COLO829 (cell line): ENCODE measurements around the gene STK10.

ENCODE experiments used
- DNase-seq: peaks from one replicate; pipeline ENCODE4 v3.0.0; 2012; ENCODE audit warnings: low spot score

The STK10 gene

DNA sequence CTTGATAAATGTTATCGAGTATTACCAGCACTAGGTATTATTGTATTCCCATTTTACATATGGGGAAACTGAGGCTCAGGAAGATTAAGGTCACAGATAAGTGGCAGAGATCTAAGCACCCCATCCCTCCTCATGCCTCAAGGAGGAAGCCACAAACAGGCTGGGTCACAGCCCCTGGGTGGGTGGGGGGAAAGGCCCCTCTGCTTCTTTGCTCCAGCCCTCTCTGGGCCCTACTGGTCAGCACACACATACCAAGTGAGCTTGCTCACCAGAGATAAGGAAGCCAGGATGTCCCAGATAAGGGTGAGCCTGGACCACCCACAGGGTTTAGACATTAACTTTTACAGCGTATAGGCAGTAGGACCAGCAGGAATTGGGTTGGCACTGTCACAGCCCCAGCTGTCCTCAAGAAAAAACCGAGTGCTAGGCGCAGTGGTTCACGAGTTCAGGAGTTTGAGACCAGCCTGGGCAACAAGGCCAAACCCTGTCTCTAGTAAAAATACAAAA is 45.3 kb downstream of the STK10 start:
- DNase-seq, result no peak

DNA sequence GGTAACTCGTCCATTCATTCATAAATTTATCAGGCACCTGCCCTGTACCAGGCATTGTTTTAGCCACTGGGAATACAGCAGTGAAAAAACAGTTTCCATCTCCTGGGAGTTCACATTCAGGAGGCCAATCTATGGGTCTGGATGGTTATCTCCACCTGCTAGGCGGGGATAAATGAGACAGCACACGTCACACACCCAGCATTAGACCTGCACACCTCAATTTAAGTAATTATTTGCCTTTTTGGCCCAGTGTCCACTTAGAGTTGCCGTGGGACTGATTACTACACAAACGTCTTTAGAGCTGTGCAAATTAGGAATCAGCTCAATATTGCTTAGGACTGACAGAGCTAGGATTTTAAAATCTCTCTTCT is 46.1 kb downstream of the STK10 start:
- DNase-seq, result no peak

DNA sequence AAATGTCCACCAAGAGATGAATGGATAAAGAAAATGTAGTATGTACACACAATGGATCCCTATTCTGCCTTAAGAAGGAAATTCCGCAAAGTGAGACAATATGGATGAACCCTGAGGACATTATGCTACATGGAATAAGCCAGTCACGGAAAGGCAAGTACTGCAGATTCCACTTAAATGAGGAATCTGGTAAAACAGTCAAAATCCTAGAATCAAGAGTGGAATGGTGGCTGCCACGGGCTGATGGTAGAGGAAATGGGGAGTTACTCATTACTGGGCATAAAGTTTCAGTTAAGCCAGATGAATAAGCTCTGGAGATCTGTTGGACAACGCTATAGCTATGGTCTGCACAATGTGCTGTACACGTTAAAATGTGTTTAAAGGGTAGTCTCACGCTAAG is 47.2 kb downstream of the STK10 start:
- no peak for DNase-seq

DNA sequence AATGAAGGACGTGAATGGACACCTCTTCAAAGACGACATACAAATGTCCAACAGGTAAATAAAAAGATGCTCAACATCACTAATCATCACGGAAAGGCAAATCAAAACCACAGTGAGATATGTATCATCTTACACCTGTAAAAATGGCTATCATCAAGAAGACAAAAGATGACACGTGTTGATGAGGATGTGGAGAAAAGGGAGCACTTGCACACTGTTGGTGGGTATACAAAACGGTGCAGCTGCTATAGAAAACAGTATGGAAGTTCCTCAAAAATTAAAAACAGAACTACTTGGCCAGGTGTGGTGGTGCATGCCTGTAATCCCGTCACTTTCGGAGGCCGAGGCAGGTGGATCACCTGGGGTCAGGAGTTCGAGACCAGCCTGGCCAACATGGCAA is 47.9 kb downstream of the STK10 start:
- no peak for DNase-seq

DNA sequence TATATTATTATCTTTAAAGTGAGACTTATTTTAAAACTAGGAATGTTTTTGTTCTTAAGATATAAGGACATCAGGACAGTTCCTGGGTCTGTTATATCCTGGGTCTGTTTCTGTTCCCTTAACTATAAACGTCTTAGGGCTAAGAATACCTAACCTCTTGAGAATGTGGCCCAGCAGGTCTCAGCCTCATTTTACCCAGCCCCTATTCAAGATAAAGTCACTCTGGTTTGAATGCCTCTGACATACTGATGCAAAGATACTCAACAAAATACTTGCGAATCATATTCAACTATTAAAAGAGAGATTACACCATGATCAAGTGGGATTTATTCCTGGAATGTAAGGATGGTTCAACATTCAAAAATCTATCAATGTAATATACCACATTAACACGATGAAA is 51.0 kb downstream of the STK10 start:
- no peak for DNase-seq

DNA sequence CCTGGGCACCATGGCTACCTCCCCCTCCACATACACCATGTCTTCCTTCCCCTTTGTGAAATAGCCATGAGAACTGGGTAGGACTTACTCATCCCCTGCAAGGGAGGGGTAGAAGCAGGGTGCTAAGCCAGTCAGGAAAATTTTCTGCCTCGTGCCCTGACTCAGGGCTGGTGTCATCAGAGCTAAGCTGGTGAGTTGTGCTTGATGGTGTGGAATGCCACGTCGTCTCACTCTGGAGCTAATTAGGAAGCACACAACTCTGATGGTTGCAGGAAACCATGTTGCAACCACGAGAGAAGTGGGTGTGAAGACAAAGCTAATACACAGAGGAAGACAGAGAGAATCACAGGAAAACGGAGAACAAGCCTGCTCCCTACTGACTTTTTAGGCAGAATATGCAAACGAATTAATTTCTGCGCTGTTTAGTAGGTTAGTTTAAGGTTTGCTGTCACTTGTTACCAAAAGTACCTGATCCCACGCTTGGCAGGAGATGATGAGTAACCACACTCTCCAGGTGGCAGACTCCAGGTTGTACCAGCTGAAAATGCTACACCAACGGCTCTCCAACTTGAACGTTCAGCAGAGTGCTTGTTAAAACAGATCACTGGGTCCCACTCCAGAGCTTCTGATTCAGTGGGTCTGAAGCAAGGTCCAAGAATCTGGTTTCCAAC is 54.5 kb downstream of the STK10 start:
- no peak for DNase-seq

DNA sequence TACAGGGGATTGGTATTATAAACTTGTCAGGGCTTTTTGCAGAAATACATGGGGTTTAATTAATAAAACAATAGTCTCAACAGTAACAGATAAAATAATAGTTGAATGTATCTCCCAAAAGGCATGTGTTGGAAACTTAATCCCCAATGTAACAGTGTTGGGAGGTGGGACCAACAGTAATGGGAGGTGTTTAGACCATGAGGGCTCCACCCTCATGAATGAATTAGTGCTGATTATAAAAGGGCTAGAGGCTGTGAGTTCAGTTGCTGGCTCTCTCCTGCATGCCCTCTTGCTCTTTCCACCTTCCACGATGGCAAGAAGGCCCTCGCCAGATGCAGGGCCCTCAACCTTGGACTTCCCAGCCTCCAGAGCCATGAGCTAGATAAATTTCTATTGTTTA is 56.3 kb downstream of the STK10 start:
- no peak for DNase-seq

DNA sequence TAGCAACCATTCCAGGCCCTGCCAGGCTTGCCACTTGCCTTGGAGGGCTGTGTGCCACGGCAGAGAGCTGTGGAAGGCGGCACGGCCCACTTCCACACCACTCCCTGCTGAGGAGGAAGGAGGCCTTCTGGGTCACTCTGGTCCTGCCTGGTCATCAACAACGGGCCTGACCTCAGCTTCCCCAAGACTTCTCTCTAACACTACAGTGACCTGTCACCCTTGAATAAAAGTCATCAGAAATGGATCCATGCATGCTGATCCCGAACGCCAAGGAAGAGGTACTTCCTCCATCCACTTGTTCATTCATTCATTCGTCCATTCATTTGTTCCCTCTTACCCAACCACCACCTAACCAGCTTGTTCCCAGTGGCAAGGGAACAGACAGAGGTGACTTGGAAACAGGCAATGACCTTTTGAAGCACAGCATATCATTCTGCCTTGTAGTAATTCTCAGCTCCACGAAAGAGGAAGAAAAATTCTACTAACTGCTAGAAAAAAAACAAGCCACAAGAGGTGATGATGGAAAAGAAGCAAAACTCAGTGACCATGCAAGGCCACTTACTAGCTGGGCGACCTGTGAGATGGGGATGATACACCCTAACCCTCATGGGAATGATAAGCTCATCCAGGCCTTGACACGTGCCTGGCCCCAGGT is 58.6 kb downstream of the STK10 start:
- no peak for DNase-seq

DNA sequence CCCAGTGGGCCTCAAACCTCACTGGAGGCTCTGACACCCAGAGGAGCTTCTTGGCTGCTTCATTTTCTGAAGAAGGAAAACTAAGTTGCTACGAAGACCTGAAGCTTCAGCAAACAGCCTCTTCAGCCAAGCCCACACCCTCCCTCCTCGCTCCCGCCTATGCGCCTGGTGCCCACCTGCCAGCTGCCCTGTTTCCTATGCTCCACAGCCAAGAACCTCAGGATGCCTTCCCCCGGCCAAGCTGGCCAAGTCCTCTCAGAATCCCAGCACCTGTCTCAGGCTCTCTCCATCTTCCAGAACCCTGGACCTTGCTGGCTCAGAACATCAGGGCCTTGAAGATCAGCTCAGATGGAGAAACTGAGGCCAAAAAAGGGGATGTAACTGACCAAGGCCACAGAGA is 60.4 kb downstream of the STK10 start:
- no peak for DNase-seq

DNA sequence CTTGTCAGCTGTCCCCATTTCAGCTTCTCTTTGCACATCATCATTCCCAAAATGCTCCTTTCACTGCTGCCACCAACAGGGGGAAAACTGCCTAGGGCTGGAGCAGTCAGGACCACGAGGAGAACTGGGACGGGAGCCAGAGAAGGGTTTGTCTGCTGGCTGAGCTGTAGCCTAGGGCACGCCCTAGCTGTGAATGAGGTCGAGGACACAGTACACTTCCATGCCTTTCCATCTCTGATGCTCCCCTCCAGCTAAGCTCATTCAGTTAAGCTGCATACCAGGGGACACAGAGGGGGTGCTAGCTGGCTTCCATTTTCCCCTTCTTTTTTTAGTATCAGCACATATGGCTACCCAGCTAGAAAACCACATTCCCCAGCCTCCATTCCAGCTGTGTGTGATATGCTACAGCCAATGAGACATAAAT is 64.7 kb downstream of the STK10 start:
- DNase-seq, result peak; percentile 66

DNA sequence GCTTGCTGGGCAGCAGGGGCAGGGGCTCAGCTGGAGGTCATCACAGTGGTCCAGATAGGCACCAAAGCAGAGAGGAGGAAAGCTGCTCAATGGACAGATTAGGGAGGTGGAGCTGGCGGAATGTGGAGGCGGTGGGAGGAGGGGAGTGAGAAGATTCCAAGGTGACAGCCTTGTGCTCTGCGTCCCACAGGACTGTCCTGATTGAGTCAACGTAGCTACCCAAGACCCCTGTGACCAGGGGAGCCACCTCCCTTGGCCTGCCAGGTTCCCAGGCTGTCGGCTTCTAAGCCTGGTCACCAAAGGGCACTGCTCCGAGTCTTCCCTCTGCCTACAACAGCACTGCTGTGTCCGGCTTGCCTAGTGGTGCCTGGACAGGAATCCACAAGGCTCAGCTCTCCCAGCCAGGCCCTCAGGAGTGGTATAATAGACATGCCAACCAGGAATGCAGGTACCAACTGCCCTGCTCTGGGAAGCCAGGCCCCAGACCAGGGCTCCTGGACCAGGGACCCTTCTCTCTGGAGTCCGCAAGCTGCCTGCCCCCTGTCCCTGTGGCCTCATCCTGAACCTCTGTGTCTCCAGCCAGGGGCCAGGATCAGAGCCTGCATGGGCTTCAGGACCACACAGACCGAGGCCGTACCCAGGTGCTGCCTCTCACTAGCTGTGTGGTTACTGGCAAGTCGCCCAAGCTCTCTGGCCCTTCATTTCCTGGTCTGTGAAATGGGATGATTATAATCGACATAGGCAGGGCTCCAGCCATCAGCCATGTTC is 67.9 kb downstream of the STK10 start:
- DNase-seq, result no peak

DNA sequence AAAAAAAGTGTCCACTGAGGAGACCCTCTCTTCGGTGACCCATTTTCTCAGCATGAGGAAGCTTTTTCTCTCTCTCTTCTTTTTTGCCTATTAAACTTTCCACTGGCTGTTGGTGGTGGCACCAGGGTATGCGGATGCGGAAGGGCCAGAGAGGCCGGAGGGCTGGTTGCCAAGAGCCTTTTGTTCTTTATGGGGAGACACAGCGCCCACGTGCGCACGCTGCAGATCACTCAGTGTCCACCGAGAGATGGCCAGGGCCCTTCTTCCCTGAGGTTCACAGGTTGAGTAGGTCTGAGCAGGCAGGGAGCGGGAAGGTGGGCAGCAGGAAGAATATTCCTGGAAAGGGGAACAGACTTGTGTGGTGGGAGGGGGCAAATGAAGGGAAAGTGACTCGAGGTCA is 69.1 kb downstream of the STK10 start:
- DNase-seq, result no peak

DNA sequence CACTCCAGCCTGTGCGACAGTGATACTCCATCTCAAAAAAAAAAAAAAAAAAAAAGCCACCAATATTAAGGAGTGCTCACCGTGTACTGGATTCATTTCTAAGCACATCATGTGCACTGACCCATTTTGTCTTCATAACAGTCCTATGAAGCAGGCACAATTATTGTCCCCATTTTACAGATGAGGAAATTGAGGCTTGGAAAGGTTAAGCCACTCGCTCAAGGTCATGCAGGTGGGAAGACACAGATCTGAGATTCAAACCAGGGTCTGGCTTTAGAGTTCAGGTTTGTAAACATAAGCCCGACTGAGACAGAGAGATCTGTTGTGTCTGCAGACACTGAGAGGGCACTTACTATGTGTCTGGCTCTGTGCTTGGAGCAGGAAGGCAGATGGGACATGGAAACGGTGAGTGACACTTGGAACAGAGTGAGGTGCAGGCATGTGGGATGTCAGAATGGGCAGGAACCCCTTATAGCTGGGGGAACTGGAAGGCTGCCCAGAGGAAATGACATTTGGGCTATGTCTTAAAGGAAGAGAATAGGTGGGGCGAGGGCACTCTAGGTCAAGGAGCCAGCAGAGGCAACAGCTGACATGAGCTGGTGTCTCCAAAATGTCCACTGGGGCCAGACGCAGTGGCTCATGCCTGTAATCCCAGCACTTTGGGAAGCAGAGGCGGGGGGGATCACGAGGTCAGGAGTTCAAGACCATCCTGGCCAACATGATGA is 69.9 kb downstream of the STK10 start:
- no peak for DNase-seq

DNA sequence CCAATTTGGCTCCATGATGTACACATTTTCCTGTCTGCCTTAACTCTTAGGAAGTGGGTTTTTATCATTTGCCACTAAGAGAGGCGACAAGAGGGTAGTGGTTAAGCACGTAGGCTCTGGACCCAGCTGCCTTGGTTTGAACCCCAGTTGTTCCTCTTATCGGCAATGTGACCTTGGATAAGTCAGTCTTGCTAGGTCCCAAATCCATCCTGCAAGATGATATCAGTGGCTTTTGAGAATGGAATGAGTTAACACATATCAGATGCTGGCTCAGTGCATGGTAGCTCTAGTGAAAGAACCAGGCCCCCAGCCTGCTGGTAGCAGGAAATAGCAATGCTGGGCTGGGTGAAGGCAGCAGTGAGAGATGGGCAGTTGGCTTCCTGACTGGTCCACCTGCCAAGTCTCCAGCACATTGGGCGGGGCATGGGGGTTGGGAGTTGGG is 72.5 kb downstream of the STK10 start:
- no peak for DNase-seq

DNA sequence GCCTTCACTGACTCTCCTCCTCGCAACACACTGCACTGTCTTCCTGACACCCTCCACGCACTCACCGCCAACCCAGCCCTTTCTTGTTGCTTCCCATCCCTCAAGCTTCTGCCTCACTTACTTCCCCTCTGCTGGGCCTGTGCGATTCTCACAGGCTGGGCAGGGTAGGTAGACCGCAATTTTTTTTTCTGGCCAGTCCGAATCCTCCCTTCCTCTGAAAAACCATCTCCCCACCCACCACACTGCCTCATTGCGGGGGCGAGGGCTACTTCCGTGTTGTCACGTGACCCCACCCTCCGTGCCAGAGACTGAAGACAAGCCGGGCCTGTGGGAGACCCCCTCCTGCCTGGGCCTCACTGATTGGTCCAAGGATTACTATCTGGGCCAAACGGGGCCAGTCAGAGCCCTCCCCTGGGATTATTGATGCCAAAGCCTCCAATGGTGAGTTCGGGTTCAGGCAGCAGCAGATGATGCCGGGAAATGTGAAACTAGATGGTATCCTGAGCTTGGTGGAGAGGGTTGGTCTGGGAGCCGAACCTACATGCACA is 73.1 kb downstream of the STK10 start:
- no peak for DNase-seq

DNA sequence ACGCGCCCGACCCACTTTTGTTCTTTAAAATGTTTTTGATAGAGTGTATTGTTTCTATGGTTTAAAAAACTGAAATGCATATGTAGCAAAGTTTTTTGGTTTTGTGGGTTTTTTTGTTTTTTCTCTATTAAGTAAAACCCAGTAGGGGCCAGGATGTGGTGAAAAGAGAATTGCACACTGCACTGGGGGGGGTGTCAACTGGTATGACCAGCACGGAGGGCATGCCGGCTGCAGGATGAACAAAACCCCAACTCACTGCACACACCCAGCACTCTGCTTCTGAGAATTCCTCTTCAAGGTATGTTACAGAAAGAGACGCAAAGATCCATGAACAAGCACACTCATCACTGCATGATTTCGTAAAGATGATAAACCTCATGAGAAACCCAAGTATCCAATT is 75.0 kb downstream of the STK10 start:
- no peak for DNase-seq

DNA sequence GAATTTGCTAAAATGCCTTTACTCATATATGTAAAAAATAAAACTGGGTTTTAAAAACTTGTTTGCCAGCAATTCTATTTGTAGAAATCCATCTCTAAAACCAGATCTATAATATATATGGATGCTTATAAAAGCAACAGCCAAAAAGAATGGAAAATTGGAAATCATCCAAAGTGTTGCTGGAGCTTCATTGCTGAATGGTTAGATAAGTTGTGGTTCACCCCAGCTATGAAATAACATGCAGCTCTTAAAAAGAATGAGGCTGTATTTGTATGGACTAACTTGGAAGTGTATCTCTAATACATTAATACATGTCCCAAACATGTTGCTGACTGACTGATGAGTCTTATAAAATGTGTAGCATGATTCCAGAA is 76.2 kb downstream of the STK10 start:
- DNase-seq, result no peak

DNA sequence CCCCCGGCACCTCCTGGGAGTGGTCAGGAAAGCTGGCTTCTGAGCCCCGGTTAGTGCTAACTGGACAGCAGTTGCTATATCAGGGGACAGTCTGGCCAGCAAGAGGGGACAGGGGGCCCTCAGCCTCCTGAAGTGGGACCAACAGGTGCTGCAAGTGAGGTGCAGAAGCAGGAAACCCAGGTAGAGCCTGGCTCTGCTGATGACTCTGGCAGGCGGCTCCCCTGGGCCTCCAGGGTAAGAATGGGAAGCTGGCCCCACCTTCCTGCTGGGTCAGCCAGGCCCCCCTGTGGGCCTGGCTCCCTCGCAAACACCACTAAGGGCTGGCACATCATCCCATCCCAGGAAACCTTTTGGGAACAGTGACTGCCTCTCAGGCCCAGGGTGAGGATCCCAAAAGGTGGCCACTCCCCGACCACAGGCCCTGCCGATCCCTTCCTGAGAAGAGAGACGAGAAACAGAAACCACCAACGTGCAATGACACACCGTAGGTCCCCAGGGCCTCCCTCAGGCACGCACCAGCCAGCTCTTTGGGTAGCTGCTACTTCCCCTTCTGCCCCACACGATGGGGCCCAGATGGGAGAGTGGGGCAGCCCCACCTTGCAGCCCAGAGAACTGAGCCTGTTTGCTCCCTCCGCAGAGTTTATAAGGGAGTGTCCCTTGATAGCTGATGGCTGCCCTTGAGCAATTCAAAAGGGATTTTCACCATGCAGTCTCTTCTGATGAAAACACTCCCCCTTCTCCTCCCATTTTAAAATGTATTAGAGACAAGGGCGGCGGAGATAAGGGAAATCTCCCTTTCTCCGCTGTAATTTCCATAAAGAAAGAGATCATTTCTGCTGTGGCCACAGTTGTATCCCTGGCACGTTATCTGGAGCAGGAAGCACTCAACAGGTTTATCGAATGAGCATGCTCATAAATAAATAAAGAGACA is 76.8 kb downstream of the STK10 start:
- no peak for DNase-seq

DNA sequence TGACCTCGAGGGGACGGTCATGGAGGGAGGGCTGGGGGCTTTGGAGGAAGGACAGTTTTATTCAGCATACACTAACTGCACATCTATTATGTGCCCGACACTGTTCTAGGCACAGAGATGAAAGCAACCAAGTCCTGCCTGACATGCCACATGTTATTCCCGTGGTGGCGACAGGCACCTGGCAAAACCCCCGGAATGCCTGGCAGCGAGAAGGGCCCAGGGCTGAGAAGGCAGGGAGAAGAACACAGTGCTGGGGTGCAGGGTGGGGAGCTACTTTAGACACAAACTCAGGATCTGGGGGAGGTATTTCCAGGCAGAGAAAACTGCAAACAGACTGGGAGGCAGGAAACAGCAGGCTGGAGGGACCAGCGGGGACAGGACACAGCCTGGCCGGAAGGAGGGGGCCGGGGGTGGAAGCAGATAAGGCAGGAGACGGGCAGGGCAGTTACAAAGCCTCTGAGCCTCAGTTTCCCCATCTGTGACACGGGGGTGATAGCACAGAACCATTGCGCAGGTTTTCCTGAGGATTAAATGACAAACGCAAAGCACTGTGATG is 77.7 kb downstream of the STK10 start:
- DNase-seq, result no peak

DNA sequence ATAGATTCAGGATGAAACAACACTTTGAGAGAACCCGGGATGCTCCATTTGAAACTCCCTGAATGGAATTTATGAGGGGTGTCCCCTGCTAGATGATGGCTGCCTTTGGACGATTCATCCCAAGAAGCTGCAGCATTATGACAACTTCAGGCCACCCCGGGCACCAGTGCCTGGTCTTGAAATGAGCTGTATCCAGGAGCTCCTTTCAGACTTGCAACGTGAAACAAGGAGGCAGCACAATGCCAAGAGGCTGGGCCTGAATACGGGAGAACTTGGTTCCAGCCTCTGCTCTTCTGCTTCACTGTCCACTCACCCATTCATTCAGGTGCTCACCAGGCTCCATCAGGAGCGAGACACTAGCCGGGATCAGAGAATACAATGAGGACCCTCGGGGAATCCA is 78.3 kb downstream of the STK10 start:
- DNase-seq, result no peak

DNA sequence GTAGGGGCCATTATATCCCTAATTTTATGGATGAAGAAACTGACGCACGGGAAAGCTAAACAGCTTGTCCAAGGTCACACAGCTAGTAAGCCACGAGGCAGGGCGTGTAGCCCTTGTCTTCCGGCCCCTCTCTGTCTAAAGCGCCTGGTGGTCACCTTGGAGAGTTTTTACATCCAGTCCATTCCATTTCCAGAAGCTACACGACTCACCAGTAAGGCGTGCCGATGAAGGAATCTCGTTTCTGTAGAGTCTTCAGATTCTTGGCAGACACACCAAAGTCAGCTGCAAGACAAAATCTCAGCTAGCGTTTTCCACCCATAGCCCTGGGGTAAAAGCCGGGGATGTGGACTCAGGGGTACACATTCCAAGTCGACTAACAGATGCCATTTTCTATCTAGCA is 80.5 kb downstream of the STK10 start:
- DNase-seq, result peak; percentile 8
